Peyer's patch (tissue), 4 donors: Measurements from ENCODE around the gene COTL1. TPM values are rescaled to one million over a fixed set of nuclear protein-coding genes. Genes with fewer than 3 reads are reported as not detected.
A peak's percentile ranks its signal among the peaks of the same experiment; 100 is the strongest.
"Not testable (repeated sequence)": the region's sequence is repeated elsewhere in the genome, so short reads cannot be mapped to it uniquely, and the experiment has no call there.

Source experiments
- DNase-seq, 3 donors: peaks; one replicate each; pipeline ENCODE4 v3.0.0-alpha.2; 2017 to 2019
- H3K27ac ChIP-seq, 4 donors: fragments of 200-600 bp; sonication (generic); one replicate each; pipeline ENCODE4 v1.5.1; 2016 to 2019
- H3K27me3 ChIP-seq, 2 donors: fragments of 200-600 bp; sonication (generic); one replicate each; pipeline ENCODE4 v1.5.1; 2019
- H3K36me3 ChIP-seq, 3 donors: fragments of 200-600 bp; sonication (generic); one replicate each; pipeline ENCODE4 v1.5.1; 2016 to 2019
- H3K4me1 ChIP-seq, 4 donors: fragments of 200-600 bp; sonication (generic); one replicate each; pipeline ENCODE4 v1.5.1; 2016 to 2019
- H3K4me3 ChIP-seq, 4 donors: fragments of 200-600 bp; sonication (generic); 1 replicate in 3 of 4; 2 replicates in 1 of 4; pipeline ENCODE4 v1.5.1; 2016 to 2019; ENCODE audit warnings: mild to moderate bottlenecking in 1 of 4
- H3K9me3 ChIP-seq, 4 donors: fragments of 200-600 bp; sonication (generic); one replicate each; pipeline ENCODE4 v1.5.1; 2016 to 2019; ENCODE audit warnings: mild to moderate bottlenecking in 1 of 4
- CTCF ChIP-seq, 6 experiments: fragments of 450-650 bp in 4 of 6; fragments of 200-600 bp in 2 of 6; sonication (generic) in 1 of 6; IDR thresholded peaks; one replicate each; pipeline ENCODE4 v1.5.1; 2017 to 2019; ENCODE audit warnings: antibody characterized with exemption in 6 of 6, mild to moderate bottlenecking in 3 of 6, moderate library complexity in 1 of 6
- POLR2A ChIP-seq, 2 donors: fragments of 450-650 bp; IDR thresholded peaks; one replicate each; pipeline ENCODE4 v1.5.1; 2017; ENCODE audit warnings: antibody characterized with exemption in 2 of 2, mild to moderate bottlenecking in 2 of 2, moderate library complexity in 2 of 2
- total RNA-seq, 4 donors: library from RNA; depleted of rRNA; stranded (reverse); fragments of >200 nt; gene quantifications; one replicate each; pipeline ENCODE4 v1.1.0, GENCODE V29; 2016

COTL1 gene
- total RNA-seq, 4 donors from 2014 or later: 29.6 to 84.2 (median 43.1) TPM

- no peak overlapping the region for H3K27ac ChIP-seq
- peak in 1 of 3 donors; percentile 23 for DNase-seq
- TF ChIP-seq CTCF (IDR thresholded peaks at IDR 0.05) (no peak), POLR2A (IDR thresholded peaks at IDR 0.05) (no peak)
- peaks cover 0 to 5% (median 0%) of the 10 kb centered on the region in 4 donors for H3K4me1 ChIP-seq
- no peaks in the 10 kb centered on the region for H3K36me3 ChIP-seq
- no peaks in the 10 kb centered on the region for H3K9me3 ChIP-seq
- H3K4me3 ChIP-seq: no peak overlapping the region
- no peaks in the 10 kb centered on the region for H3K27me3 ChIP-seq
Measured at GRCh38 chr16:84629580-84629979, 11.7 kb upstream of the COTL1 start.

GRCh38 chr16:84628226-84628731 is 10.4 kb upstream of the COTL1 start:
- H3K27me3 ChIP-seq: no peaks in the 10 kb centered on the region
- no peaks in the 10 kb centered on the region for H3K36me3 ChIP-seq
- H3K27ac ChIP-seq: no peak overlapping the region
- H3K4me3 ChIP-seq: no peak overlapping the region
- DNase-seq: peak in 1 of 3 donors; percentile 23
- no peak for TF ChIP-seq CTCF (IDR thresholded peaks at IDR 0.05)
- TF ChIP-seq POLR2A (IDR thresholded peaks at IDR 0.05): no peak
- H3K4me1 ChIP-seq: peaks cover 0 to 5% (median 0%) of the 10 kb centered on the region in 4 donors
- no peaks in the 10 kb centered on the region for H3K9me3 ChIP-seq

- Histone ChIP-seq H3K9me3 (no peaks in the 10 kb centered on the region), H3K4me1 (peaks cover 0 to 4% (median 0%) of the 10 kb centered on the region in 4 donors)
Measured at GRCh38 chr16:84625556-84625955, 7.7 kb upstream of the COTL1 start.

GRCh38 chr16:84620913-84621312 is 3.0 kb upstream of the COTL1 start:
- H3K27me3 ChIP-seq, H3K9me3 ChIP-seq, H3K4me3 ChIP-seq, H3K27ac ChIP-seq, H3K36me3 ChIP-seq: not testable (repeated sequence)
- H3K4me1 ChIP-seq: peaks cover 0 to 16% (median 3%) of the 10 kb centered on the region in 4 donors
- DNase-seq: peak in 1 of 3 donors; percentile 28

More at GRCh38 chr16:84625556-84625955, 7.7 kb upstream of the COTL1 start:
- no peaks in the 10 kb centered on the region for H3K36me3 ChIP-seq
- H3K27ac ChIP-seq: no peak overlapping the region
- H3K27me3 ChIP-seq: no peaks in the 10 kb centered on the region
- no peak for TF ChIP-seq CTCF (IDR thresholded peaks at IDR 0.05)
- no peak for TF ChIP-seq POLR2A (IDR thresholded peaks at IDR 0.05)
- H3K4me3 ChIP-seq: no peak overlapping the region
- DNase-seq: no peak

- no peaks in the 10 kb centered on the region for H3K9me3 ChIP-seq
- peak overlapping the region in 3 of 4 donors; percentile 23 to 95 (median 46) for H3K27ac ChIP-seq
- H3K27me3 ChIP-seq: no peaks in the 10 kb centered on the region
- H3K4me1 ChIP-seq: peaks cover 0 to 37% (median 16%) of the 10 kb centered on the region in 4 donors
- H3K36me3 ChIP-seq: no peaks in the 10 kb centered on the region
- DNase-seq: peak in 1 of 3 donors; percentile 49
- no peak for TF ChIP-seq POLR2A (IDR thresholded peaks at IDR 0.05)
- peak overlapping the region in 1 of 4 donors; percentile 61 for H3K4me3 ChIP-seq
Measured at GRCh38 chr16:84618581-84619460, 943 bp upstream of the COTL1 start.

- Histone ChIP-seq H3K27ac (peak overlapping the region; percentile 62 to 95 (median 84)), H3K4me1 (peaks cover 0 to 39% (median 16%) of the 10 kb centered on the region in 4 donors), H3K36me3 (no peaks in the 10 kb centered on the region), H3K9me3 (no peaks in the 10 kb centered on the region), H3K27me3 (no peaks in the 10 kb centered on the region), H3K4me3 (peak overlapping the region; percentile 61 to 94 (median 86))
- no peak for TF ChIP-seq POLR2A (IDR thresholded peaks at IDR 0.05)
- TF ChIP-seq CTCF (IDR thresholded peaks at IDR 0.05): no peak
- peak; percentile 58 to 75 (median 72) for DNase-seq
Measured at GRCh38 chr16:84617041-84617790, 662 bp downstream of the COTL1 start.
